HG02884 (cell line): Measurements from ENCODE around the gene BCDIN3D.
"Not testable (repeated sequence)": the region's sequence is repeated elsewhere in the genome, so short reads cannot be mapped to it uniquely, and the experiment has no call there.

Source experiments
- ATAC-seq: cut with Tn5 transposase; IDR thresholded peaks from one replicate; pipeline ENCODE4 v1.9.1; 2021; ENCODE audit warnings: mild to moderate bottlenecking, moderate library complexity; ENCODE audit not compliant: unreplicated experiment

The BCDIN3D gene

DNA sequence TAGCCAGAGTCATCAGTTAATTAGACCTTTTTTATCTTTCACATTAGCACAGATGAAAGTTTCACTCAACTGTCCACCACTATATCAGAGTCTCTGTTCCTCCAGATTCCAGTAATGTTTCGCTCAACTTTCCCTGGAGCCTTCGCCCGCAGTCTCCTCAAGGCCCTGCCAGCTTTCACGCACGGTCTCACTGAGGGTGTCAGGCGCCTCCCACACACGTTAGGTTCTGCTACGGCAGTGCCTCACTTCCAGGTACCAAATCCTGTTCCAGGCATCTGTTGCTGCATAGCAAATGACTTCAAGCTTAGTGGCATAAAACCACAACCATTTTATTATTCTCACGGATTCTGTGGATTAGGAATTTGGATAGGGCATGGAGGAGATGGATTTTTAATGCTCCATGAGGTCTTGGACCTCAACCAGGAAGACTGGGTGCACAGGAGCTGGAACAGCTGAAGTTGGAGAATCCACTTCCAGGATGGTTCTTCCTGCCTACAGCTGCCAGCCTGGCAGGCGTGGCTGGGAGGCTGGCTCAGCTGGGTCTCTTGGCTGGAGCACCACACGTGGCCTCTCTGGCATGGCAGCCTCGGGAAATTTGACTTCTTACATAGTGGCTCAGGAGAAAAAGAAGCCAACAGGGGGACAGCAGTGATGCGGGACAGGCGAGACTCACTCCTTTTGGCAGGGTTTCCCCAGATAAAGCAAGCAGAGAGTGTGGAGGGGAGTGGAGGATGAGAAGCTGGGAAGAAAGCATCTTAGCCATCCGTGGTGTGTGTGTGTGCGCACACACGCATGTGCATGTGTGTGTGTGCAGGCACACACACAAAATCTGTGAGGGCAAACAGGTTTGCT is 21.3 kb upstream of the BCDIN3D start:
- ATAC-seq, result no peak

- ATAC-seq, result not testable (repeated sequence)
Measured at GRCh38 chr12:49860921-49861320, 18.0 kb upstream of the BCDIN3D start.

GRCh38 chr12:49855890-49856289 is 13.0 kb upstream of the BCDIN3D start:
- ATAC-seq, result not testable (repeated sequence)

GRCh38 chr12:49854976-49855375 is 12.1 kb upstream of the BCDIN3D start:
- ATAC-seq, result no peak

- no peak for ATAC-seq
Measured at GRCh38 chr12:49853671-49854070, 10.8 kb upstream of the BCDIN3D start.

DNA sequence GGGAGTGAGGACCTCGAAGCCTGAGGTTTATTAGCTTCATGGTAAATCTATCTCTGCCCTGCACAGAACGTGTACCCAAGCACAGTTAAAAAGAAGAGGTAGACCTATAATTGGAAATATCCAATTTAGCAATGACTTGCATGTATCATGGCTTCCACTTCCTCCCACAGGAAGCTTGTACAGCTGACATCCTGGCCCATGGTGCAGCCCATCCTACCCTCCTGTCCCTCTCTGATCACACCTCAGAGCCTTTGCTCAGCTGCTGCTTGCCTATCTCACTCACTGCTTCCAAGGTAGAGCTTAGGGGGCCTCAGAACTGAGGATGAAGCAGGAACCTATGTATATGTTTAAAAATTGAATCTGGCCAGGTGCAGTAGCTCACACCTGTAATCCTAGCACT is 4.3 kb upstream of the BCDIN3D start:
- no peak for ATAC-seq

GRCh38 chr12:49846032-49846431 is 3.1 kb upstream of the BCDIN3D start:
- ATAC-seq, result no peak

GRCh38 chr12:49843876-49844437 is 1.1 kb upstream of the BCDIN3D start:
- no peak for ATAC-seq

DNA sequence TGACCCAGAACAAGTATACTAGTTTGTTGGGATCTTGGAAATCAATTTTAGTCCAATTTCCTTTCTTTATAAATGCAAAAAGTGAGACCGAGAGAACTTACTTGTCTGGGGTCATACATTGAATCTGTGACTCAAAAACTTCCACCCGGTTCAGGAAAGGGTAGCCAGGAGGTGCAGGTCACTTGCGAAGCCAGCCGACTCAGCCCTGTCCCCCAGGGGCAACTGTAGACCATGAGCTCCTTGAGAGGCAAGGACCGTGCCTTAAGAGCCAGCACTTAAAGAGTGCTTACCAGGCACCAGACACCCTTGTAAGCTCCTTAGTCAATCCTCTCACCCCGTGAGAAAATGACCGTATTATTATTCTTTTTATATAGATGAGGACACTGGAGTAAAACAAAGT is 505 bp upstream of the BCDIN3D start:
- no peak for ATAC-seq

DNA sequence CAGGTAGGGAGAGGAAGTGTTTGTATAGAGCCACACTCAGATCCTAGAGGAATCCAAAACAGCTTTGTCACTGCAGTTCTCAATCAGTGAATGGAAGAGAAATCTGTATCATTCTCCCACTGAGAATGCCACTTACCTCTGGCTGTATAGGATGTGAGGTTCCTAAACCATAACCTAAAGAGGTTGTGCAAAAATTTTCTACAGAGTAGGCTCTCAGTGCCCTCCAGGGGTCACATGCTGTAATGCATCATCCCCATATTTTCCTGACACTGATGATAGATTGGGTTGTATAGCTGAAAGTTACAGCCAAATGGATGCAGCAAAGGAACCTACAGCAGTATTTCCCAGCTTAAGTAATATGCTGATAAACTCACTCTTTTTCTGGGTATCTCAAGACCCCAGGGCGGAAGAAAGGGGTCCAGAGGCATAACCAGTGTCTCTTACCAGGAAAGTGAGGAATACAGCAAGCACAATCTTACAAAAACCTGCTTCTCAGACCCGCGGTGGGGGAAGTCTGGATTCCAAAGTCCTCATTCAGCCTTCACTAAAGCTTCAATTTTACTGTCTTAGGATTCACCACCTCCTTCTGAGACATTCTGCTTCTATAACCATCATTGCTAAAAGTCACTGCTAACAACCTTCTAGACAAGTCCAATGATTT is 3.8 kb downstream of the BCDIN3D start:
- no peak for ATAC-seq

DNA sequence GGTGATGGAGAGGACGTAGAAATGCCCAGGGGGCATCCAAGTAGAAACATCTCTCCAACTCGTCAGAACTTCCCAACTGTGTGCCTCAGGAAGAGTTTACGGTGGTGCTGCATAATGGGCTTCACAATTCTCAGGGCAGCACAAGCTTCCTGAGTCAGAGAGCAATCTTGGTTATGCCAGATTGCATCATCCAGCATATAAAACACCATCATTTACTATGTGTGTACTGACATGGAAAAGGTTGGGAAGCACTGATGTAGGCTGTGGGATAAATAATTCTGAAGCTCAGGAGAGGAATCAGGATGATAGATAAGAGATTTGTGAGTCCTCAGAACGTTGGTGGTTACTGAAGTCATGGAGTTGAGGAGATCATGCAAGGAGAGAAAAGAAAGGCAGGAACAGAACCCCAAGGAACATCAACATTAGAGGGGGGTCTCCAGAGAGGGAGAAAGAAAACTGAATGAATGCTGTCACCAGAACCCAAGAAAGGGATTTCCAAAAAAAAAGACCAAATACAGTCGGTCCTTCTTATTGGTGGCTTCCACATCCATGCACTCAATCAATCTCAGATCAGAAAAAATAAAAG is 10.0 kb downstream of the BCDIN3D start:
- no peak for ATAC-seq

- no peak for ATAC-seq
Measured at GRCh38 chr12:49831717-49832116, 11.2 kb downstream of the BCDIN3D start.

DNA sequence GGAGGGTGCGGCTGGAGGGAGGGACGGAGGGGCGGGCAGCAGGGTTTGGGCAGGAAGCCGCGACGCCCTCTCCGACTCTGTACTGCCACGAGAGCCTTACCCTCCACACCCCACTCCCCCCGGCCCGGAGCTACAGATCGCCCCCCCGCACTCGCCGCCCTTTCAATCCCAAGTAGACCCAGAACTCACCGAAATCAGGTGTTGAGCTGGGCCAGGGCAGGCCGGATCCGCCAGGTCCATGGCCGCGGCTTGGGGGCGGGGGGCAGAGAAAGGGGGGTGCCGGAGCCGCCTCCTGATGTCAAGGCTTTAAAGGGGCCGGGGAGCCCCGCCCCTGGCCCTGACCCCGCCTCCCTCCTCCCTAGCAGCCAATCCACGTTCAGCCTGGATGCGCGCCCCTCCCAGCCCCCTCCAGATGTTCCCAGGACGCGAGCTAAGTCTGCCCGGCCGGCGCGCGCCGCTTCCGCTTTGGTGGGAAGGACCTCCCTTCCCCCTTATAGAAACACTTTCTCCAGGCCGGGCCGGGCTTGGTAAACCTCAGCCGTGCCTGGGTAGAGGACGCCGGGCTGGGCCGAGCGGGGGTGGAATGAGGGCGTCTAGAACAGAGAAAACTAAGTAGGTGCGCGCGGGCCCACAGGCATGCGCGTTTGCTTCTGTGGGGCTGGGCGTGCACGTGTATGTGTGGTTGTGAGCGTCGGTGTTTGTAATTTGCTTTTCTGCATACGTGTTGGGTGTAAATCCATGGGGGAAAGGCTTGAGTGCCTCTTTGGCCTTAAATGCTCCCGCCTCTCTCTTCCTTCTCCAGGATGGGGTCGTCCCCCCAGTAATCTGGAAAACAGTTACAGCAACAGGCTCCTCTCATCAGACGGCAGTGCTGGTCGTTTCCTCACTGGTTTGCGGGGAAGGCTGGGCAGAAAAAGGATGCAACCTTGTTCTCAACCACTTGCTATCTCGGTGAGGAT is 14.5 kb downstream of the BCDIN3D start, which contains the start of gene NCKAP5L:
Gene NCKAP5L (minus strand): TSS at position 281 of the 959 bp plus-strand sequence. CDS start 24,369 bp downstream, outside the sequence.
- ATAC-seq, result peak; percentile 86

DNA sequence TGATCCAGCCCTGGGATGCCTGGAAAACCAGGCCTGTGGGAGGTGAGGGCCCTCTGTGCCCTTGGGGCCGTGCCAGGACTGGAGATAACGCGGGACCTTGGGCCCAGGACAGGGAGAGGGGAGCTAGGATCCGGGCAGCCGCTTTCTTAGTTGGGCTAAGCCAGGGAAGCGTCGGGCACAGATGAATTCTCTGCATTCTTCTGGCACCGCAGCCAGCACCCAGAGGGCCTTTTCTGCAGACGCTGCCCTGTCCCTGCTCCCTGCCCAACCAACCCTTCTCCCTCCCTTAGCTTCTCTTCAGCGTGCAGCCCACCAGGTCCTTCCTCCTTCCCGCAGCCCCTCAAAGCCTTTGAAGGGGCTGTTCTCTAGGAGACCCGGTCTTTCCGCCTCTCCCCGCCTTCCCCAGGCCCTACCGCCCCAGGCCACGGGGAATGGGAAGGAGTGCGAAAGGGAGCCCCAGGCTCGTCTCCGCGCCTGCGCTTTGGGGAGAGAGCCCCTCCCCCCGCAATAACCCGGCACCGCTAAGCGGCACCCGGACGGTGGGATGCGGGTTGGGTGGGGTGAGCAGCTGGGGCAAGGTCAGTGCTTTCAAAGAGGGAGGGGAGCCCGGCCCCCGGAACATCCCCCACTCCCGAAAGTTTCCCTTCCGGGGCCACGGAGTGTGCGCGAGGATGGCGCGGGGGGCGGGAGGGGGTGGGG is 15.4 kb downstream of the BCDIN3D start:
- no peak for ATAC-seq

DNA sequence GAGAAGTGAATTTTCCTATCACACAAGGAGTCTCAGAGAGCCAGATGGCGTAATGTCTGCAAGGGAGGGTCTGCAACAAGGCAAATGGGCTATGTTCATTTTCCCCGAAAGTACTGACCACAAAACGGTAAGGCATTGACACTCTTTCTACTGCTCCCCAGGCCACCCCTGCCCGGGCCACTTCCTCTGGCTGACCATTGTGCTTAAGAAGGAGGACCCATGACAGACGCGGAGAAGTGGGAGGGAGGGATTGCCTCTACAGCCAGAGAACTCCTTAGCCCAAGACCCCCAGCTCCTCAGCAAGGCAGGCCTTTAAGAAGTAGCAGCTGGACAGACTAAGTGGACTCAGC is 15.9 kb downstream of the BCDIN3D start:
- no peak for ATAC-seq

GRCh38 chr12:49825971-49826421 is 16.9 kb downstream of the BCDIN3D start:
- ATAC-seq, result no peak

DNA sequence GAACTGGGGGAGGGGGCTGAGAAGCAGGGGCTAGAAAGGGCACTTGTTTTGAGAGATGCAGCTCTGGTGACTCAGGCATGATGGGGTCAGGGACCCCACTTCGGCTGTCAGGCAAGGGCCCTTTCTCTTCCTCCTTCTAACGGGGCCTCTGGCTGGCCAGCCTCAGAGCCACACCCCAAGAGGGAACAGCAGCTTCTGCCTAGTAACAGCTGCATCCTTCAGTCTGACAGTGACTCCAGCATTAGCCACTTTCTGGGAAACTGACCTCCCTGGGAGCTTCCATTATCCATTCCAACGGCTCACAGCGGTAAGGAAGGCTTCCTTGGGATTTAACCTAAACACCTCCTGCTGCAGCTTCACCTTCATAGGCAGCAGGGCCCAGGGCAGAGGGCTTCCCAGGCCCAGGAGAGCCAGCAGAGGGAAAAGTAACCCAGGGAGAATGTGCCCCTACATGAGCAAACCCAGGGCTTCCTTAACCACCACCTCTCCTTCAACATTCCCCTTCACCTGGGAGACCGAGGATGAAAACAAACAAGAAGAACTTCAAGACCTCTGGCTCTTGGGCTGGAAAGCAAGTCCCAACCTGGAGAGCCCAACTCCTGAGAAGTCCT is 17.4 kb downstream of the BCDIN3D start:
- ATAC-seq, result no peak

GRCh38 chr12:49824895-49825294 is 18.0 kb downstream of the BCDIN3D start:
- no peak for ATAC-seq

DNA sequence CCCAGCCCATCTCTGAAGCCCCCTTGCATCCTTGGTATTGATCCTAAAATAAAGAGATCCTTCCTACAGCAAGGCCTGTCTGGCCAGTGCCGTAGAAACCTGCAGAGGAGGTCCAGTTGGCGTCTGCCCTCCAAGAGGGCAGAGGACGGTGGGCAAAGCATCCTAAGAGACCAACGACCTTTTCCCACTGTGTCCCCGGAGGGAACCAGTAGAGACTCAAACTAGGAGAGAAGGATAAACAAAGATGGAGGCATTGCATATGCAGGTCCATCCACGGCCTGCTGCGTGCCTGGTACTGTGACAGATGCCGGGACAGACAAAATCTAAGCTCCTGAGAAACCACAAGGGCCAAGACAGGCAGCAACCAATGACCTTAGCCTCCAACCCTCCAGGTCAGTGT is 18.5 kb downstream of the BCDIN3D start:
- no peak for ATAC-seq
